H4 (cell line): ENCODE data around the gene BCCIP. TPM values are rescaled to one million over a fixed set of nuclear protein-coding genes. Genes with fewer than 3 reads are reported as not detected.

Experiments used
- DNase-seq: peaks from one replicate; pipeline ENCODE4 v3.0.0-alpha.2; 2015; ENCODE audit warnings: low spot score
- total RNA-seq: library from RNA; depleted of rRNA; stranded (reverse); fragments of >200 nt; shearing (Covaris generic); gene quantifications from 2 replicates; pipeline ENCODE4 v1.2.3, GENCODE V29; 2014

BCCIP gene
- total RNA-seq, 1 experiment from 2014 or later: 94.4 TPM

DNA sequence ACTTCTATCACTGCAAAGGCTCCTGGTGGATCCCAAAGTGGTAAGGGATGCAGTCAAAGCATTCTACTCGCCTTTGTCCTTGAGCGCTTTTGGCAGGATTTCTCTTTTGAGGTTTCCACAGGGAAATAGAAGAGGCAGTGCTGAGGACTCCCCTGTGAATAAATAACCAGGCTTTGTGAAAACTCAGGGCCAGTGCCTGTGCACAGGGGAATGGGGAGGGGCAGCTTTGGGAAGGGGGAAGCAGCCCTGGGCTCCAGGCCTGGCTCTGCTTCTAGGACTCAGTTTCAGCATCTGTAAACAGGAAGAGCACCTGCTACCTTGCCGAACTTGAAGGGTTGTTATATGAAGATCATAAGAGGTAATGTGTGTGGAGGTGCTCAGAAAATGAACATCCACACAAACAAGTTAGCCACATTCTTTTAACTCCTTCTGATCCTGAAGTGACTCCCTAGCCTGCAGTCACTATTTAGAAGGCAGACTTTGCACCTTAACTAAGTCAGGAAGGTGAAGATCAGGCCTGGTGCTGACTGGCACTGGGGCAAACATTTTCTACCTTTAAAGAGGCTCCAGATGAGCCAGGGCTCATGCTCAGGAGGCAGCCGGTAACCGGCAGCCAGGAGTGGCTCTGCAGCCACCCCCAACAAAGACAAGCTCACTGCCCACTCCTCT, 25.2 kb upstream of the BCCIP start:
- DNase-seq: no peak

DNA sequence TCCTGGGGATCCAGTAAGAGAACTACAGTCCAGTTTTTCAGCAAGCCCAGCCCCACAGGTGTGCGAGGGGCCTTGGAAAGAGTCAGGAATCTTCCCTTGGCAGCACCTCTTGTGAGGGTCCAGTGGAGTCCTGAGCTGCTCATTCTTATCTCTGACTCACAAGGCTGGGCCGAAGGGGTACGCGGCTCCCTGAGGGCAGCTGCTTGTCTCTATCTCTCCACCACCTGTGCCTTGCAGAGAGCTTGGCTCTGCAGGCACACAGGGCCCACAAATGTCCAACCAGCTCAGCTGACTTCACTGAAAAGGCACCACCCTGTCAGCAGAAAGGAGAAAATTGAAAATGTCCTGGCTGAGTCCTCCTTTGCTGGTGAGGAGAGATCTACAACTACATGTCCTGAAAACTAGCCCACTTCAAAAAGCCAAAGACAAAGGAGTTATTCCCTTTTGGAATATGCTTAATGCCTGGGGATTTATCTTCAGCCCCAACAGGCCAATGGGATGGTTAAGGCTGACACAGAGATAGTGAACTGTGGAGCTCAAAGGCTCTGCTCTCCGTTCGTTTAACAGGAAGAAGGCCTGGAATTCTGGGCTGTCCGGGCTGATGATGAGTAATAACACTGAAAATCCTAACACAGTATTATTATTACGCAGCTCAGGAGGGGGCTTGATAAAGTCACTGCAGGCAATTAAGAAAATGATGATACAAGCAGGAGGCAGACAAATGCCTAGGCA, 23.7 kb upstream of the BCCIP start:
- no peak for DNase-seq

DNA sequence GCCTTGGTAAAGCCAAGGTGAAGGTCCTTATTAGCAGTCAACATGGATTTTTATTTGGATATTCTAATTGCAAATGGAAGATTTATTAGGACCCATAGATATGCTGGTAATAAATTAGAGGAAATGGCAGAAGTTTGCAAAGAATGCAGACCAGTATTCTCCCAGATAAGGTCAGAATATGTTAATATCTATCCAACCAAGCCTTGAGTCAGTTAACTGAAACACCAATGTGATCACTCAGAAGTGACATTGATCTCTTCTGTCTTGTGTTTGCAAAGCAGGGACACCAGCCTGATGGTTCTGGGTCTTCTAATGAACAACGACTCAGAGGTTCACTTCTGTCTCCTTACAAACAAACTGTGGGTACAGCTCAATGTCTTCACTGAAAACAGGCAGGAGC, 21.8 kb upstream of the BCCIP start:
- no peak for DNase-seq

DNA sequence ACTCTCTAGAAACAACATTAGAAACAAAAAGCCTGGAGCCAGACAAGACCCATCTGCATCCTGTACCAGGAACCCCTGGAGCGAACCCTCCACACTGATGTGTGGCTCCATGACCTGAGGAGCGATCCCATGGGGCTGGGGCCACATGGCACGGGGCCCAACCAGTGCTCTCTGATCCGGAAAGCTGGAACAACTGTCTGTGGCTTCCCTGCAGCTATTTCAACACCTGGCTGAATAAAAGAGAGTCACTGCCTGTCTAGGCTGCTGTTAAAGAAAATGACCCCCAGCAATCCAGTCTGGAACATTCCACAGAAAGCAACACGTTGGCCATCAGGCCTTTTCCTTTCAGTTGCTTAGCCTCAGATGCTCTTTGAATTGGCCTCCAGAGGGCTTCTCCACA, 21.2 kb upstream of the BCCIP start:
- no peak for DNase-seq

DNA sequence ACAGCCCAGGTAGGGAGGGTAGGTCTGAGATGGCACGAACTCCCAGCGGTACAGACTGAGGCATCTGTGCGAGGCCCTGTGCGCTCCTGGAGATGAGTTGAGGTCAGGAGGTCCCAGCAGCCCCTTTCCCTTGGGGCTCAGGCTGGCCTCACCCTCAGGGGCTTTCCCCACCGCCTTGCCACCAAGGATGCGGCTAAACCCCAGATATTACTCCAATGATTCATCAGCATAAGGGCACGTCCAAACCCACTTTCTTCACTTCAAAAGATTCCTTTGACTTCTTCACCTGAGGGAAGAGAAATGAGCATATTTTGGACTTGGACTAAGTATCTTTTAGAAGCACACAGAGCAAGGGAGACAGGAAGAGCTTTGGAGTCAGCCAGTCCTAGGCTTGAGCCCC, 20.6 kb upstream of the BCCIP start:
- no peak for DNase-seq

DNA sequence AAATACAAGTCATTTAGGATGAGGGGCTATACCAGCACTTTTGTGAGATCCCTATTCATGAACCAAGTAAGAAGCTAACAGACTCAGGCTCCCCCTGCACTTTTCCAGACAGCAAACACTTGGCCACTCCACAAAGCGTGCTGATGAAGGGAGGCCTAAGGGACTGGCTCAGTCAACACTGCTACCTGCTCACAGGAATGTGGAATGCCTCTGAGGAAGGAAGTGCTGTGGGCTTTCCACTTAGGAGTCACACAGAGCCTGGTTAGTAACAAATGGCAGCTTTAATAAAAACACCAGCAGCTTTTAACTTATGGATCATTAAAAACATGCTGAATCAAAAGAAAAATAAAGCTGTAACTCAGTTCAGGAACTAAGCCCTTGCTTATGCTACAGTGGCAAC, 15.3 kb upstream of the BCCIP start:
- DNase-seq: no peak

DNA sequence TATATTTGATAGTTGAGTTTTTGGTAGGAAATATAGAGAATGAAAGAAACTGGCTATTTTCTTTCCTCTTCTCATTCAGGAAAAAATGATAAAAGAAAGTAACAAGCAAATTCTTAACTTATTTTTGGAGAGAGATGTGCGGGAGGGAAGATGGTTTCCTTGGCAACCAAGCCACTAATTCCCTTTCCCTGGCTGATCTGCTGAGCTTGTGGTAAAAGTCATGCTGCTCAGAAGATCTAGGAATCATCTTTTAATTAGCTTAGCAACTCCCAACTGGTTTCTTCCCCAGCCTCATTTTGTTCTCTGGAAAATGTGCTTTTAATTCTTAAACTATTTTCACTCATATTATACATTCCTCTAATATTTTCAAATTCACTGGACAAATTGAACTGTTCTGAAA, 12.1 kb upstream of the BCCIP start:
- DNase-seq: no peak

DNA sequence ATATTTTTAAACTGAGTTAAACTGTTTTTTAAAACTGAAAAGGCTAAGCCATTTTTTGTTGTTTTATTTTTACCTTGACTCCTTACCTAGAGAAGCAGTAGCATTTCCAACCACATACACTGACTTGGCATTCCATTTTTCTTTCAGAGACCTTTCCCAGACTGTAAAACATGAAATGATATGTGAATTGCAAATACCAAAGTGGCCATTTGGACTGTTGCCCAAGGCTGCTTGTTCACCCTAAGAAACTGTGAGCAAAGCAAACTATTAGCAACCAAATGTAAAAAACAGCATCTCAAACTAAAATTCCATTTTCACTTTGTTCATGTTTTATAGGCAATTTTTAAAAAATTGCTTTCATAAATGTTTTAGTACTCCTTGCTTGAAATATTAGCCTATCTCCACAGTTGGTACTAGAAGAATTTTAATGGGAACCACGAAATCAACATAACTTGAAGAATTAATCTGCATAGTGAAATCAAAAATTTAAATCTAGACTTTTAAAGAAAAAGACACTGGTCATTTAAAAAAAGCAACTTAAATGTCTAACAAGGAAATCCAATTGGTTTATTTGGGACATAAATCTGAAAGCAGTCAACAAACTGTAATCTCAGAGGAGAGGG, 11.1 kb upstream of the BCCIP start:
- no peak for DNase-seq

DNA sequence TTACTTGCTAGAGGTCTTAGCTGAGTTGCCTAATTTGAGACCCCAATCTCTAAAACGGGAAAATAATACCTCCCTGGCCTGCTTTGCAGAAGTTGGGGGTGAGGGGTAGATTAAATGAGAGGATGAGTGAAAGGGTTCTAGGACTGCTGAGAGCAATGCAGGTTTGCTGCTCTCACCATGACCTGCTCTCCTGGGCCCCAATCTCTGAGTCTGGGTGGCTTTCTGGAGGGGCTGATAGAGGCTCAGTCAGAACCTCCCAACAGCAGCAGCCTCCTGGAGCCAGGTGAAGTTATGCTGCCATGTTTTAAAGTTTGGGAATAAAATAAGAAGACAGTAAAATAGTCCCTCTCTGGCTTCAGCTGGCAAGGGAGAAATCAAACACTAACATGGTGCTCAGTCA, 7.6 kb upstream of the BCCIP start:
- DNase-seq: no peak

DNA sequence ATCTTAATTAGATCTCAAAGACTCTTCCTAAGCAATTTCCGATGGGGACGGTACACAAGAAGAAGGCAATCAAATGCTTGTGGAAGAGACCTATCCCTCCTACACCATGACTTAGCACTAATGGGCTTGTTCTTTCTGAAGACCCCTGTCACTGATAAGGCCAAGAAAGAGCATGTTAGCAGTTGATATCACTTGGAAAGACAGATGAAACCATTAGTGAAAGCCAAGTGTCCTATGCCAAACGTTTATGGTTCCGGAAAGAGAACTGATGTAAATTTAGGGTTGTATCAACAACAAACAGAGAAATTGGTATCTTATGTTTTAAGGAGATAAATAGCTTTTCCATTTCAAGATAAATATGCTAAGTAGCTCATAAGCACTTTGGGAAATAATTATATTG, 6.8 kb upstream of the BCCIP start:
- DNase-seq: no peak

DNA sequence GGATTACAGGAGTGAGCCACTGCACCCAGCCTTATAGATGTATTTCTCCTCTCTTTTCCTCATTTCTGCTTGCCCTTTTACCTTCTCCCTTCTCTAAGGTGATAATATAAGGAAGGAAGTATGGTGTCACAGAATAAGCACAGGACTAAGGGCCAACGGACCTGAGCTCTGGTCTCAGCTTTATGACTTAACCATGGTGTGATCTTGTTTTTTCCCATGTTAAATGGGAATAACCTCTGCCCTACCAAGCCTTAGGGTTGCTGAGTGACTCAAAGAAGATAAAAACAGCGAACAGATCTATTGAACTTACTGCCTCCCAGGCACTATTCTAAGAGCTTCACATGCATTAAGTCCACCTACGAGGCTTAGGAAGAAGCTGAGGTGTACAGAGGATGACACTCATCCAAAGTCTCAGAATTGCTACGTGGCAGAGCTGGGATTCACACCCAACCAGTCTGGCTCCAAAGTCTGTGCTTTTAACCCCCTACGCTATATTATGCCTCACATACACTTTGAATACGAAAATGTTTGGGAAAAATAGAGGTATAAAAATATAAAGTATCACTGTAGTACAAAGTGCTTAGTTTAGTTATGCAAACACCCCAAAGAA, 5.9 kb upstream of the BCCIP start:
- DNase-seq: no peak

DNA sequence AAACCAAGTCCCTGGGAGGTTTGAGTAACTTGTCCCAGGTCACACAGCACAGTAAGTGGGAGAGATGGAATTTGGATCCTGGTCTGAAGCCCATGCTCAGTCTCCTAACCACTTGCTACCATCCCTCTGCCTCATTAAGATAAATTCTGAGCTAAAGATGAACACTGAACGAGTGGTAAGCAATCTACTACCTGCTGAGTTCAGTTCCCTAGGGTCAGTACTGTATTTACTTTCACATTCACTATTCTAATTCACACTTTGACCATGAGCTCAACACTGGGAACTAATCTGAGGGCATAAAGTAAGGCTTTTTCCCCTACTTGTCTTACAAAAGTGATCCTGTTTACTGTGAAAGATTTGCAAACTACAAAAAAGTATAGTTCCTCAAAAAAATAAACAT, 2.6 kb upstream of the BCCIP start:
- no peak for DNase-seq

DNA sequence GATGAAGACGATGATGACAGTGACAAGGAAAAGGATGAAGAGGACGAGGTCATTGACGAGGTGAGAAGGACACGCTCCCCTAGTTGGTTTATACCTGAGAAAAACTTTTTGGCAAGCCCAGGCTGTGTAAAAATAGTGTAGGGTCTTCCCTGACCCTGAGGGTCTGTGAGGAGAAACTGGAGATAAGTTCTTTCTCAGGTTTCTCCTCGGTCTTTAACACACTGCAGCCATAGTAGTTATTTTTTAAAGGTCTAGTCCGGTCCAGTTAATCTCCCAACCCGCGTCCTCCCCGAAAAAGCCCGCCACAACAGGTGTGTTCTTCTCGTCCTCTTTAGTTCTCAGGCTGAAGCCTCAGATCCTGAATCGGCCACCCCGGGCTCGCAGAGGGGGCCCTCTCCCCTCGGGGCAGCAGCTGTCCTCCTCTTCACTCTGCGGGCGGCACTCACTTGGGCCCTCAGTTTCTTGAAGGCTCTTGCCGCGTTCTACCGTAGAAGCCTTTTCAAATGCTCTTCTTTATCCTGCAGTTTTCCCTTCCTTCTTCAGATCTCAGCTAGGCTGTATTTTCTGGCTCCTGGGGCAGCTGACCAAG, 411 bp downstream of the BCCIP start:
- DNase-seq: no peak

DNA sequence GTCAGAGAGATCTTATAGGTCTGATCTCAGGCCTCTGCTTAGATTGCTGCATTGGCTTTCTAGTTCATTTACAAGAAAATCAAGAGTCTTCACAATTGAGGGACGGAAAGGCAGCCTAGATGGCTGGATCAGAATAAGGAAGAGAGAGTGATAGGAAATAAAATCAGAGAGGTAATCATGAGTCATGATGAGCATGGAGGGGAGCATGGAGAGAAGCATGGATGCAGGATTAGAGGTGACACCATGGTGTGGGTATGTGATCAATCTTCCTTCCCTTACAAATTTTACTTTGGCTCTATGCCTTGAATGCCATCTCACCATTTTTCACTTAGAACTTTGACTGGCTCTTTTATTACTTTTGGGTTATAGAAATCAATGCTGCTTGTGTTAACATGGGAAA, 1.4 kb downstream of the BCCIP start:
- no peak for DNase-seq

DNA sequence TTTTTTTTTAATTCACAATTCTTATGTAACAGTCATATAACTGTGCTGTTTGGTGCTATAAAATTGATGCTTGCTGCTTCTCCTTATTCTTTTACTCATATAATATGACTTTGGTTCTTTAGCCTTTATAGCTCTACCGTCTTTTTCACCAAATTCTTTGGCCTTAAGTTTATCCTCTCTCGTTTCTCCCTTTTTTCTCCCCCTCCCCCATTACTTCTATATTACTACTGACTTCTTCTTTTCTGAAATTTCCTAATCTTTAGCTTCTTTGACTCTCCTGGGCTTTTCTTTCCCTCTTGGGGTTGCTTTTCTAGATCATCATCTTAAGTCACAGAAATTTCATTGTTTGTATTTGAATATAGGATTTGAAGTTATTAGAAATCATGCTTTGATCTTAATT, 3.8 kb downstream of the BCCIP start:
- DNase-seq: no peak

DNA sequence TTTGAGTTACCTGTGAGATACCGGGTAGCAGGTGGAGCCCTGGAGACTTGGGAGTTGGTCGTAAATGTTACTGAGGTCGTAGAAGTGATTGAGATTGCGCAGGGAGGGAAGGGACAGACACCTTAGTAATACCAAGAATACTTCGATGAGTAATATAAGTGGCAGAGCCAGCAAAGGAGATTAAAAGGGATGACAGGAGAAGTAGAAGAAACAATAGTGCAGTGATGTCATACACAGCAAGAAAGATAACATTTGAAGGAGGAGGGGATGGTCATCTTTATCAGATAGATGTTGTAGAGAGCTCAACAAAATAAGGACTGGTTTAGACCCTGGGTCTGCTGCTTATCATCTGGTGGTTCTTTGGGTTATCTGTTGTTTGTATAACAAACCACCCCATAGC, 5.0 kb downstream of the BCCIP start:
- DNase-seq: no peak

DNA sequence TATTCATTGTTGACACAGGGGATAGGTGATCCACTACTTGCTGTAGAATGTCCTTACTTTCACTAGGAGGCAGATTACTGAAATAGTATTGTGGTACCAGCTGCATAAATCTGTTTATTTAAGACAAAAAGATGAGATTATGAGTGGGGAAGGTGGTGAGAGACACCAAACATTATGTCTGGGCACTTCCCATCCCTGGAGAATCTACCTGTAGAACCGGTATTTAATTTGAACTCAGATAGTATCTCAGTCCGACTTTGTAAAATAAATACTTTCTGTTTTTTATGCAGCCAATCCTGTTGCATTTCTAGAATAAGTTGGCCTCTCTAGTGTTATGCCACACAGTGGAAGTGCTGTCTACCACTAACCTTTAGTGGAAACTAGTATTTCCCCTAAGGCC, 13.4 kb downstream of the BCCIP start:
- DNase-seq: no peak

DNA sequence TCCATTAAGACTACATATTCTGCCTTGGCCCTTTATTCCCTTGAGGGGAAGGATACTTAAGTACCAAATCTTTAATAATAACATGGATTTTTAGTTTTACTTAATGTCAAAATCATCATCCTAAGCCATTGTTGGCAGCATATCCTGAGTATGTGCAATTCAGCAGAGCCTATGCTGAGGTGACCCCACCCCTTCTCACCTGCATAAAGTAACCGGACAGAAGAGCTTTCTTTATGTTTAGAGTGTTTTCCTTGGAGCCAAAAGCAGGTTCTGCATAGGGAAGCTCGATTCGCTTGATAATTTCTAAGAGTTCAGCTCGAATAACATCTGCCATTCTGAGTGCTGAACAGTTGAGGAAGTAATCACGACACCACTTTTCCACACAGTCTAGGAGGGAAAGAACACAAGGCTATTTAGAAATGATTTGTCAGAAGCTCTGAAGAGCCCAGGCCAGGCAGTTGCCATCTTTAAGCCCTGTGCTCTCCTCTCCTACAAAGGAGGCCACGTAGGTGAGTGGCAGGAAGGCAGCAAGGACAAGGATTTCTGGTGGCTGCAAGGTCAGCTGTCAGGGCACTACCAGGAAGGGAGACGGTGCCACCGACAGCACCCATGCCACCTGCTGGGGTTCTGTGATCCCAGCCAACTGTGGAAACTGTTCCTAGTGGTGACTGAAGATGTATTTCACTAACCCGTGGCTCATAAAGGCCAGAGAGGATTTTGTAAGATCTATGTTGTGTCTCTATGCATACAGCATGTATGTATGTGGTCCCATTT, 15.6 kb downstream of the BCCIP start:
- DNase-seq: no peak

DNA sequence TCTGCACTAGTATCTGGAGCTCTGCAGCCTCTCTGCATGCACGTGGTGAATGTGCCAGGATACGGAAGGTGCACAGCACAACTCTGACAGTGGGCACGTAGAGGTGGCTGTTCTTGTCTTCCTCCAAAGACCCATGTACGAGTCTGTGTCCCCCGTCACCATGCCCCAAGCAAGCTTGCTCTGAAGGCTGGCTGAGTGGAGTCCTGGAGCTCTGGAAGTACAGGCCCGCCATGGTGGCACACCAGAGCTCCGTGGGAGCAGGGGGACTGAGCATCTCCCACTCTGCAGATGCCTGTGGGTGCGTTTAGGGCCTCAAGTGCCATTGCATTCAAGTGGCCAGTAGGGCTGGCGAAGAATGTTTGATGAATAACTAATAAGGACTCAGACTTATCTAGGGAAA, 17.1 kb downstream of the BCCIP start:
- no peak for DNase-seq

DNA sequence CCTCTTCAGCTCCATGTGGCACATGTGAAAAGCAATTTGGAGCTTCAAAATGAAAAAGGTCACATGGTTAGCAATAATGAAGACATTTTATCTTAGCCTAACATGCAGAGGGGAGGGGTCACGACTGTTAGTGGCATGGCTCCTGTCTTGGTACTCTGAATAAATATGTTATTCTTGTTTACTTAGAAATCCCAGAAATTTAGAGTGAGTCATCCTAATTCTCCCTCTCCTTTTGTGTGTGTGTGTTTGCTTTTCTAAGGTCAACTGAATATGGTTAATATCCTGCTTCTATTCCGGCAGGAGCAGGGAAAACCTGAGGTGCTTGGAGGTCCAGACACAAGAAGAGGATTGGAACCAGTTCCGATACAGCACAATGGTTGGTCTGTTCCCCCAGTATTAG, 17.6 kb downstream of the BCCIP start:
- DNase-seq: no peak

DNA sequence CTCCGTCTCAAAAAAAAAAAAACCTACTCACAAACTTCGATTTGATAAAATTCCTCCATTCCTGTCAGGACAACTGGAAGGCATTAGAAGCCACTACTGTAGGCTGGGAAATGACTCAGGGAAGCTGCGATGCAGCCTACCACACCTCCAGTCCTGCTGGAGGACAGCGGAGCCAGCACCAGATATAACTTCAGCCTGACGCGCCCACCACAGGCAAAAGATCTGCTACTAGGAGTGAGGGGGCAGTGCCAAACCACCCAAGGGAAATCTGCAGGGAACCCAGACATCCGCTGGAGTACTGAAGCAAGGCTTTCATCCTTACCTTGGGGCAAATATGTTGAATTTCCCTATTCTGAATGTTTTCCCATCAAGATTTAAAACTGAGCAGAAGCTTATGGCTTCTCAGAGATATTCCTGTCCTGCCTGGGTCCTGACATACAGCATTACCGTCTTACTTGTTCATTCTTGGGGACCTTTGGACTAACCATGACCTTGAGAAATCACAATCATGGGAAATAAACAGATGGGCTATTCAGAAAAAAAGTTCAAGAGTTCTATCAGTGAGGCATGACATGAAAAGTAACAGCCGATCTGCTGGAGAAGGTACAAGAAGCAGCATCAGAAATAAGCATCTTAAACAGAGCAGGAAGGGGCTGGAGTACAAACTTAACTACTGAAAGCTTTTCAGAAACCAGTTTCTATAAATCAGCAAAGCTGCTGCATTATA, 20.4 kb downstream of the BCCIP start:
- DNase-seq: no peak
